Choroid plexus epithelial cell (primary cell): ENCODE results near the gene TTLL5.

Experiments
- DNase-seq: peaks from one replicate; pipeline ENCODE4 v3.0.0-alpha.2; 2010; ENCODE audit warnings: low read depth
- H3K4me3 ChIP-seq: 2 replicates; pipeline ENCODE4 v1.5.1; 2011; ENCODE audit warnings: low read depth, mild to moderate bottlenecking, control low read depth, low read length, moderate library complexity
- TF ChIP-seq, protein P1 (sequence below): conservative IDR thresholded peaks from 2 replicates; pipeline ENCODE4 v1.5.1; 2011; ENCODE audit warnings: low read depth, mild to moderate bottlenecking, control low read depth, inconsistent platforms, low read length, moderate library complexity

Gene TTLL5

DNA sequence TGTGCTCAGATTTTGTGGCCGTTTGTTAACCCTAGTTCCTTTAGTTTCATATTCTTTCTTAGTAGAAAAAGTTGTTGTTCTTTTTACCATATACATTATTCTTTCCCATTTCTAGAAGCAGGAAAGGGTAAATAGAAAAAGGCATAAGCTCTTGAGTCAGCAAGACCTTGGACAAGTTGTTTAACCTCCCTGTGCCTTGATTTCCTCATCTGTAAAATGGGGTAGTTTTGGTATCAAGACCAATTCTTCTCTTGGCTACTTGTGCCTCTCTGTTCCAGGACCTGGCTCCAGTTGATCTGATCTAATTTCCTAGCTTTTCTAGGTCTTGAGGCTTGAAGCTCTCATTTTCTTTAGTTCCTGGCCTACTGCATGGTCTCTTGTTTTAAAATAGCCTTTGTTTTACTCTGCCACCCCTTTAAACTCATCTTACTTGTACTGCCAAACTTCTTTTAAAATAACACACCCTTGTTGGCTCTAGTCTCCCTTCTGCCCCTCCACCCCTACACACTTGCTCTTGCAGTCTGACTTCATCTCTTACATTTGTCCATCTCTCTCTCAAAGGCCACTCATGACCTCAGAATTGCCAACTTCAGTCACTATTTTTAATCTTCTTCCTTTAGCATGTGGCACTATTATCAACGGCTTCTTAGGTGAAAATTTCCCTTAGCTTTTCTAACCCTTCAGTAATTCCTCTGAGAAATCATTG lies 143.7 kb downstream of the TTLL5 start:
- no peak for DNase-seq
- H3K4me3 ChIP-seq, result no peak overlapping the region
- TF ChIP-seq, protein P1, sequence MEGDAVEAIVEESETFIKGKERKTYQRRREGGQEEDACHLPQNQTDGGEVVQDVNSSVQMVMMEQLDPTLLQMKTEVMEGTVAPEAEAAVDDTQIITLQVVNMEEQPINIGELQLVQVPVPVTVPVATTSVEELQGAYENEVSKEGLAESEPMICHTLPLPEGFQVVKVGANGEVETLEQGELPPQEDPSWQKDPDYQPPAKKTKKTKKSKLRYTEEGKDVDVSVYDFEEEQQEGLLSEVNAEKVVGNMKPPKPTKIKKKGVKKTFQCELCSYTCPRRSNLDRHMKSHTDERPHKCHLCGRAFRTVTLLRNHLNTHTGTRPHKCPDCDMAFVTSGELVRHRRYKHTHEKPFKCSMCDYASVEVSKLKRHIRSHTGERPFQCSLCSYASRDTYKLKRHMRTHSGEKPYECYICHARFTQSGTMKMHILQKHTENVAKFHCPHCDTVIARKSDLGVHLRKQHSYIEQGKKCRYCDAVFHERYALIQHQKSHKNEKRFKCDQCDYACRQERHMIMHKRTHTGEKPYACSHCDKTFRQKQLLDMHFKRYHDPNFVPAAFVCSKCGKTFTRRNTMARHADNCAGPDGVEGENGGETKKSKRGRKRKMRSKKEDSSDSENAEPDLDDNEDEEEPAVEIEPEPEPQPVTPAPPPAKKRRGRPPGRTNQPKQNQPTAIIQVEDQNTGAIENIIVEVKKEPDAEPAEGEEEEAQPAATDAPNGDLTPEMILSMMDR, result no peak

DNA sequence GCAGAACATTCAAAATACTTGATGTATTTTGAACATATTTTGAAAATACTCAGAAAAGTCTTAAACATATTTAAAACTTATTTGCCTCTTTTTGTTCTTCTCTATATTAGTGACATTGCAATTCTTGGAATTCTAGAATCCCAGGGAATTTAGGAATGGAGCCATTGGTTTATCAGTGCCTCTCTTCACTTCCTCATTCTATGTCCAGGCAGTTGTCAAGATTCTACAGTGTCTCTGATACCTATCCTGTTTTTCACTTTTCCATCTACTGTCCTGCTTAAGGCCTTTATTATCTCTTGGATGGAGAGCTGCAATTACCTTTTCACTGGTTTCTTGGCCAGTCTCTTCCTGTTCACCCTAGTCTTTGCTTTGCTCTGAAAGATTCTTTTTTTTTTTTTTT lies 144.6 kb downstream of the TTLL5 start:
- DNase-seq, result no peak
- TF ChIP-seq, protein P1, result no peak
- H3K4me3 ChIP-seq, result no peak overlapping the region

DNA sequence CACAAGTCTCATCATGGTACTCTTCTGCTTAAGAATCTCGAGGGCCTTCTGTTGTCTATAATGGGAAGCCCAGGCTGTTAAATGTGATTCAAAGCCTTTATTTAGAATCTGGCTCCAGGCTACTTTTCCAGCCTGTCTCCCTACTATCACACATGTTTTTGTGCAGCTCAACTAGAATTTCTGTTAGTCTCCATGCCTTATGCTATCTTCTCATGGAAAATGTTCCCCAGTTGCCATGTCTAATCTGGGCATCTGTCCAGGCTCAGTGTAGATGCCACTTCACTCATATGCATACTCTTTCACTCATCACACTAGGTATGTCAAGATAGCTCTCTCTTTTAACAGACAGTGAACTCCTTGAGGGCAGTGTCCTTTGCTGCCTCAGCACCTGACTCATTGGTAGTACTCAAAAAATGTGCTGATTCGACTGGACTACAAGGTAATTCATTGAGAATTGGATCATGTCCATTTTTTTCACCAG lies 145.3 kb downstream of the TTLL5 start:
- DNase-seq, result peak; percentile 45
- H3K4me3 ChIP-seq, result no peak overlapping the region
- TF ChIP-seq, protein P1, result no peak

DNA sequence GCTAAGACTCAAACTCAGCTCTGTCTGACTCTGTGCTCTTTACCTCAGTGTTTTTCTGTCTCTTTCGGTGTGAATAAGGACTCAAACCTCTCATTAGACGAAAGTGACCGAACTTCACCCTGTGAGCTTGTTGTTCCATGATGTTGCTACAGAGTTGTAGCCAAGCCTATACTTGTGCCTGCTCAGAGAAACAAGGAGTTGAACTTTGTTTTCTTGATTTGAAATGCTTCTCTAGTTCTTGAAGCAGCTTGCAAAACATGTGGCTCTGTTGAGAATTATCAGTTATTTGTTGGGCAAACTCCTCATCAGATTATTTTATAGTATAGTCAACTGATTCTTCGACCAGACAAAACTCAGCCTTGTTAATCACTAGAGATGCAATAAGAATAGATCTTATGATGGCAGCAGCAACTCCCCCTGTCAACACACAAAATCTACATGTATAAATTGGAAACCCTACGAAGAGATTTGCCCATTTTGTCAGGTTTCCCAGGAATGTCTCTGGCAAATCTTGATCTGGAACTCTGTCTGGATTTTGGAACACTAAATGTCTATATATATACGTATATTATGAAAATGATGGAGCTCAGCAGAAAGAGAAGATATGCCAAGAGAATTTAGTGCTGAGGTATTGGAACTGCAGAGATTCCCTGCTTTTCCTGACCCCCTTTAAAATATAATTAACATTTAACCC lies 146.8 kb downstream of the TTLL5 start:
- TF ChIP-seq, protein P1, result no peak
- no peak for DNase-seq
- no peak overlapping the region for H3K4me3 ChIP-seq

DNA sequence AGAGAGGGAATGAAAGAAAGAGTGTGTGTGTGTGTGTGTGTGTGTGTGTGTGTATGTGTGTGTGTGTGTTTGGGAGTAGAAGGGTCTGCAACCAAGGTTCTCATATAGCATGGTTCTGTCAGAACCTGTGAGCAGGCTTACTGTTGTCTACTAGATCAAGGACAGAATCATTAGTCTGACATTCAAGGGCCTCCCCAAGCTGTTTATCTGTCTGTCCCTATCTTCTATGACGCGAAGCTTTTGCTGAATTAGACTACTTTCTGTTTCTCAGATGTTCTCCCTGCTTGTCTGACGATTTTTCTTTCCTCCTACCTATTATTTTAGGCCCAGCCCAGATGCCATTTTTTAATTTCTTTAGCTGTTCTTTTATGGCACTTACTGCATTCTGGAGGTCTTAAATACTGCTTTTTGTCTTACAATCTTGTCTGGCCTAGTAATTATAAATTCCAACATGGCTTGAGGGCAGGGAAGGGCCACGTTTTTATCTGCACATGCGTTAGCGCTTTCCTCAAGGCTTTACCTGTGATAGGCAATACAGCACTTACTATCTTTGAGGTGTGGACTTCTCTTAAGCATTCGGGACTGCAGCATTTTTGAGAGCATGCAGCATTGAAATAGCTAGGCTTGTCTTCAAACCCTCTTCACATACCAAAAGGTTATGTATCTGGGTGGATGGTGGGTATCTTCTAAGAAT lies 150.2 kb downstream of the TTLL5 start:
- H3K4me3 ChIP-seq, result no peak overlapping the region
- no peak for DNase-seq
- TF ChIP-seq, protein P1, result no peak

DNA sequence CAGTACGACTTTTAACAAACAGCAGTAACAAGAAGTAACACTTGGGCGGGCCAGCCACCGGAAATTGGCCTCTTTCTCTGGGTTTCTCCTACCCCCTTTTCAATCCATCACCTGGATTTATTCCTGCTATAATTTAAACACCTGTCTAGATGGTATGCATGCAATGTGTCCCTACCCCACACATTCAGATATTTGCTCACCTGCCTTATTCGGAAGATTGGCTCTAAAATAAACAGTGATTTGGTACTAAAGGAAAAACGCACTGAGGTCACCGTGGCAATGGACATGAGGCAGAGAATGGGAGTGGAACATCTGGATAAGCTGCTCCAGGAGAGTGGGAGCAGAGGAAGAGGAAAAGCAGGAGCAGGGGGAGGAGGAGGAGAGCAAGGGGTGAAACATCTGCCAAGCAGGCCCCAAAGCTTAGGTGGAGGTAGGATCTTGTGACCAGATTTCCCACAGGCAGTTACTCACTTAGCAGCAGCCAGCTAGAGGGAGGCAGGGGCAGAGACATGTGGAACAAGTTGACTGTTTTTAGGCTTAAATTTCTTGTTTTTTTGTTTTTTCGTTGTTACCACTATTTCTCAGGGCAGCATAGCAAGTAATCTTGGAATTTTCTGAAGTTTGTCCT lies 150.9 kb downstream of the TTLL5 start:
- TF ChIP-seq, protein P1, result no peak
- no peak overlapping the region for H3K4me3 ChIP-seq
- no peak for DNase-seq
